GM12865 (cell line): ENCODE data around the gene SH3BGR.
"Not testable (repeated sequence)": the region's sequence is repeated elsewhere in the genome, so short reads cannot be mapped to it uniquely, and the experiment has no call there.

Experiments used
- DNase-seq: peaks from one replicate; pipeline ENCODE4 v3.0.0; 2010; ENCODE audit warnings: low read depth
- H3K4me3 ChIP-seq: 2 replicates; pipeline ENCODE4 v1.5.1; 2011; ENCODE audit warnings: mild to moderate bottlenecking, low read depth, low read length, control low read depth
- TF ChIP-seq, protein P1 (sequence below): IDR thresholded peaks from 2 replicates; pipeline ENCODE4 v1.5.1; 2011; ENCODE audit warnings: low read length, control low read depth, low read depth, inconsistent platforms; ENCODE audit not compliant: insufficient read depth; ENCODE audit errors: missing control alignments

Gene SH3BGR

GRCh38 chr21:39533545-39534380 lies 82.0 kb downstream of the SH3BGR start:
- TF ChIP-seq, protein P1, sequence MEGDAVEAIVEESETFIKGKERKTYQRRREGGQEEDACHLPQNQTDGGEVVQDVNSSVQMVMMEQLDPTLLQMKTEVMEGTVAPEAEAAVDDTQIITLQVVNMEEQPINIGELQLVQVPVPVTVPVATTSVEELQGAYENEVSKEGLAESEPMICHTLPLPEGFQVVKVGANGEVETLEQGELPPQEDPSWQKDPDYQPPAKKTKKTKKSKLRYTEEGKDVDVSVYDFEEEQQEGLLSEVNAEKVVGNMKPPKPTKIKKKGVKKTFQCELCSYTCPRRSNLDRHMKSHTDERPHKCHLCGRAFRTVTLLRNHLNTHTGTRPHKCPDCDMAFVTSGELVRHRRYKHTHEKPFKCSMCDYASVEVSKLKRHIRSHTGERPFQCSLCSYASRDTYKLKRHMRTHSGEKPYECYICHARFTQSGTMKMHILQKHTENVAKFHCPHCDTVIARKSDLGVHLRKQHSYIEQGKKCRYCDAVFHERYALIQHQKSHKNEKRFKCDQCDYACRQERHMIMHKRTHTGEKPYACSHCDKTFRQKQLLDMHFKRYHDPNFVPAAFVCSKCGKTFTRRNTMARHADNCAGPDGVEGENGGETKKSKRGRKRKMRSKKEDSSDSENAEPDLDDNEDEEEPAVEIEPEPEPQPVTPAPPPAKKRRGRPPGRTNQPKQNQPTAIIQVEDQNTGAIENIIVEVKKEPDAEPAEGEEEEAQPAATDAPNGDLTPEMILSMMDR, result no peak
- H3K4me3 ChIP-seq, result no peak overlapping the region
- no peak for DNase-seq

DNA sequence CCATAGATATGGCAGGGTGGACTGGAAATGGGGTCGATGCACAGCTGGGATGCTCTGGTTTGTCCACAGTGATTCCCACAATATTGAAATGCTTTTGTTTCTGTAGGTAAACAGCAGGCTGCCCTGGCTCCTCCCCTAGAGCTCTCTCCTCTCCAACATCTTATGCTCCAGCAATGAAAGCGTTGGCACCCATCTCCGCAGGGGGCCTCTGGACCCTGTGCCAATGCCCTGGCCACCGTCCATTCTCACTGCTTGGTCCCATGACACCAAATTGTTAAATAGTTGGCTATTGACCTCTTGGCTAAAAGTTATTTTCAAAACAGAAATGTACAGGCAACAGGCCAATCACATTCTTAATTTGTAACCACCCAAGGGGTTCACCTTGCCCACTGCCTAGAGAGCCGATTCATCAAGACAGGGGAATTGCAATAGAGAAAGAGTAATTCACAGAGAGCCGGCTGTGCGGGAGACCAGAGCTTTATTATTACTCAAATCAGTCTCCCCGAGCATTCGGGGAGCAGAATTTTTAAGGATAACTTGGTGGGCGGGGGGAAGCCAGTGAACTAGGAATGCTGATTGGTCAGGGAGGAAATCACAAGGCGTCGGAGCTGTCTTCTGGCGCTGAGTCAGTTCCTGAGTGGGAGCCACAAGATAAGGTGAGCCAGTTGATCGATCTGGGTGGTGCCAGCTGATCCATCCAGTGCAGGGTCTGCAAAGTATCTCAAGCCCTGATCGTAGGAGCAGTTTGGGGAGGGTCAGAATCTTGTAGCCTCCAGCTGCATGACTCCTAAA lies 84.1 kb downstream of the SH3BGR start:
- DNase-seq, result no peak
- H3K4me3 ChIP-seq, result no peak overlapping the region
- TF ChIP-seq, protein P1, result no peak

DNA sequence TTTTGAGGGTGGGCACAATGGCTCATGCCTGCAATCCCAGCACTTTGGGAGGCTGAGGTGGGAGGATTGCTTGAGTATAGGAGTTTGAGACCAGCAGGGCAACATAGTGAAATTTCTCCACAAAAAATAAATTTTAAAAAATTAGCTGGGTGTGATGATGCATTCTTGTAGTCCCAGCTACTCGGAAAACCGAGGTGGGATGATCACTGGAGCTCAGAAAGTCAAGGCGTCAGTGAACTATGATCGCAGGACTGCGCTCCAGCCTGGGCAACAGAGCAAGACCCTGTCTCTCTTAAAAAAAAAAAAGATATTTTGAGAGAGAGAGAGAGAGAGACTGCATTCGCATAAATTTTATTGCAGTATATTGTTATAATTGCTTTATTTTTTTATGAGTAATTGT lies 85.1 kb downstream of the SH3BGR start:
- no peak overlapping the region for H3K4me3 ChIP-seq
- no peak for DNase-seq
- TF ChIP-seq, protein P1, result no peak

DNA sequence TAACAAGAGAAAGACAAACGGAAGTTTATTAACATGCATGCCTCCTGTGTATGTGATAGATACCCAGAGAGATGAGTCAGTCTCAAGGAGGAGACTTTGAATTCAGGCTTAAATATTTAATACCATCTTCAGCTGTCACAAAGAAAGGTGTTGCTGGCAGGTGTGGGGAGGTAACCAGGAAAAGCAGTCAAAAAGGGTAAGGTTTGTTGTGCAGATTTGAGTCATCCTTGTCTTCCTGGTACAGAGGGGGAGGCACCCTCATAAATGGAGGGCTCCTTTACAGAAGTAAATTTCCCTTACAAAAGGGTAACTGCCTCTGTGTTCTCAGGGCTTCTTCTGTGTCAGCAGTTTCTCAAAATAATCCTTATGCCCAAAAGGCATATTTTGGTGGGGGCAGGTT lies 85.8 kb downstream of the SH3BGR start:
- TF ChIP-seq, protein P1, result no peak
- H3K4me3 ChIP-seq, result no peak overlapping the region
- DNase-seq, result no peak

GRCh38 chr21:39538453-39539042 lies 86.8 kb downstream of the SH3BGR start:
- no peak for DNase-seq
- no peak overlapping the region for H3K4me3 ChIP-seq
- TF ChIP-seq, protein P1, result no peak

GRCh38 chr21:39540367-39540766 lies 88.6 kb downstream of the SH3BGR start:
- DNase-seq, H3K4me3 ChIP-seq: not testable (repeated sequence)

DNA sequence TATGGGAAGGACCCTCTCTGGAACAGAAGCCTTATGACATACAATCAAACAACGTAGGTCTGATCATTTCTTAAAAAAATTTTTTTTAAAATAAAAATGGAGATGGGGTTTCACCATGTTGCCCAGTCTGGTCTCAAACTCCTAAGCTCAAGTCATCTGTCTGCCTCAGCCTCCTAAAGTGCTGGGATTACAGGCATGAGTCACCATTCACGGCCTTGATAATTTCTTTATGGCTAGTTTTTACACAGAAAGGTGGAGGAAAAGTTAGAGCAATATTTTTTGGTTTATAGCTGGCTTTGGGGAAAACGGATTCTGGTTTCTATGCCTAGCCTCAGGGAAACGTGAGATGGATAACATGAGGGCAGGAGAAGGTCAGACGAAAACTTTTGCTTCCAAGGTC lies 91.0 kb downstream of the SH3BGR start:
- H3K4me3 ChIP-seq, result no peak overlapping the region
- TF ChIP-seq, protein P1, result no peak
- no peak for DNase-seq
